Stomach (tissue), 9 donors: ENCODE results near the gene GRIN3A. TPM values are rescaled to one million over a fixed set of nuclear protein-coding genes. Genes with fewer than 3 reads are reported as not detected.

Source experiments
- DNase-seq, 2 donors: peaks; one replicate each; pipeline versions ENCODE4 v3.0.0 to v3.0.0-alpha.2; 2013 to 2019
- H3K27ac ChIP-seq, 5 donors: fragments of 200-600 bp in 4 of 5; sonication (generic) in 4 of 5; one replicate each; pipeline ENCODE4 v1.5.1; 2013 to 2019; ENCODE audit warnings: mild to moderate bottlenecking in 1 of 5, moderate library complexity in 1 of 5
- H3K27me3 ChIP-seq, 3 donors: fragments of 200-600 bp; sonication (generic); one replicate each; pipeline ENCODE4 v1.5.1; 2017 to 2019; ENCODE audit warnings: mixed run types in 1 of 3
- H3K36me3 ChIP-seq, 4 donors: fragments of 200-600 bp; sonication (generic); 1 replicate in 3 of 4; 2 replicates in 1 of 4; pipeline ENCODE4 v1.5.1; 2016 to 2019
- H3K4me1 ChIP-seq, 4 donors: fragments of 200-600 bp; sonication (generic); one replicate each; pipeline ENCODE4 v1.5.1; 2016 to 2019
- H3K4me3 ChIP-seq, 4 donors: fragments of 200-600 bp; sonication (generic) in 3 of 4; one replicate each; pipeline ENCODE4 v1.5.1; 2016 to 2019; ENCODE audit warnings: mild to moderate bottlenecking in 1 of 4
- H3K9me3 ChIP-seq, 4 donors: fragments of 200-600 bp; sonication (generic); one replicate each; pipeline ENCODE4 v1.5.1; 2016 to 2019
- EP300 ChIP-seq: sonication (generic); formaldehyde crosslinking; IDR thresholded peaks from one replicate; pipeline ENCODE4 v1.6.1; 2017; ENCODE audit warnings: antibody characterized with exemption
- POLR2A ChIP-seq, 4 donors: fragments of 450-650 bp; IDR thresholded peaks; one replicate each; pipeline ENCODE4 v1.6.1; 2016; ENCODE audit warnings: antibody characterized with exemption in 4 of 4, control low read depth in 2 of 4, mild to moderate bottlenecking in 1 of 4, moderate library complexity in 1 of 4
- POLR2AphosphoS5 ChIP-seq, 3 donors: sonication (generic); formaldehyde crosslinking; IDR thresholded peaks; one replicate each; pipeline ENCODE4 v1.6.1; 2016; ENCODE audit warnings: antibody characterized with exemption in 3 of 3
- WGBS, 5 donors: extraction: QIAGEN DNeasy Blood & Tissue Kit in 3 of 5; methylation state at CpG; one replicate each; pipeline versions ENCODE4 v1.1.5 to v1.1.7; 2013 to 2018; 5-methylcytosine and 5-hydroxymethylcytosine counted together
- intact Hi-C: fragments of 100-400 bp; cut with DNase I; formaldehyde crosslinking; loops from one replicate; pipeline ENCODE4 v1.15.1; 2023; ENCODE audit warnings: low total_unique reads
- polyA plus RNA-seq, 3 donors: library from polyadenylated mRNA; stranded (reverse); fragments of 200-250 nt; gene quantifications; one replicate each; pipeline ENCODE4 v1.2.3, GENCODE V29; 2013
- total RNA-seq, 5 donors: library from RNA; depleted of rRNA; stranded (reverse); fragments of >200 nt; gene quantifications; one replicate each; pipeline versions ENCODE4 v1.1.0 to v1.2.3, GENCODE V29; 2014 to 2016
- TF ChIP-seq, protein P1 (sequence below), 7 experiments: fragments of 450-650 bp in 4 of 7; fragments of 200-600 bp in 3 of 7; sonication (generic) in 3 of 7; IDR thresholded peaks; one replicate each; pipeline ENCODE4 v1.5.1; 2016 to 2019; ENCODE audit warnings: antibody characterized with exemption in 7 of 7, control low read depth in 2 of 7, mild to moderate bottlenecking in 1 of 7
- donor health status: healthy with polysubstance abuse.
- donor health status: Bipolar disorder and iron deficiency.
- donor health status: healthy.

The GRIN3A gene
- total and polyA plus RNA-seq, 8 donors = 0.18 TPM; not detected in 7

DNA sequence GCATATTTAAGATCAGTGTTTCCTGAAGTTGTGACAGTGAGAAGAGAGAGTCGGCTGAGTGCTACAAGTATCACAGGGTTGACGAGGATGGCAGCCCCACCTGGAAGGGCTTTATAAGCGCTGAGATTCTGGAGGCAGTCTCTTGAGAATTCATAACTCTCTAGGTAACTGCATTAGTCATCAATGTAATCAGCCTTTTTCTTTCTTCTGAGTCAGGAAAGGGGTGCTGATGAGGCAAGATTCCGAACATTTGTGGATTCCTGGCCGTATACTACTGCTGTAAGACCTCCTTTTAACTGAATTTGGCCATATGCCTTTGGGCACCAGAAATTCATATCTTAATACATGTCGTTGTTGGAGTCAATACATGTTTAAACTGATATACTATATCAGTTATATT, 211.4 kb downstream of the GRIN3A start:
- intact Hi-C loops = no loop called here
- no peak for DNase-seq
- WGBS, 5 donors = 66 to 69% (median 69%) methylated on average over 6 of the region's 6 CpGs
- H3K4me1 ChIP-seq = no peaks in the 10 kb centered on the region
- no peaks in the 10 kb centered on the region for H3K36me3 ChIP-seq
- no peak overlapping the region for H3K4me3 ChIP-seq
- H3K27ac ChIP-seq = no peak overlapping the region
- peaks cover 0 to 5% (median 0%) of the 10 kb centered on the region in 3 donors for H3K27me3 ChIP-seq
- TF ChIP-seq POLR2AphosphoS5 (IDR thresholded peaks at IDR 0.05) (no peak), EP300 (no peak), POLR2A (IDR thresholded peaks at IDR 0.05) (no peak)
- TF ChIP-seq, protein P1, sequence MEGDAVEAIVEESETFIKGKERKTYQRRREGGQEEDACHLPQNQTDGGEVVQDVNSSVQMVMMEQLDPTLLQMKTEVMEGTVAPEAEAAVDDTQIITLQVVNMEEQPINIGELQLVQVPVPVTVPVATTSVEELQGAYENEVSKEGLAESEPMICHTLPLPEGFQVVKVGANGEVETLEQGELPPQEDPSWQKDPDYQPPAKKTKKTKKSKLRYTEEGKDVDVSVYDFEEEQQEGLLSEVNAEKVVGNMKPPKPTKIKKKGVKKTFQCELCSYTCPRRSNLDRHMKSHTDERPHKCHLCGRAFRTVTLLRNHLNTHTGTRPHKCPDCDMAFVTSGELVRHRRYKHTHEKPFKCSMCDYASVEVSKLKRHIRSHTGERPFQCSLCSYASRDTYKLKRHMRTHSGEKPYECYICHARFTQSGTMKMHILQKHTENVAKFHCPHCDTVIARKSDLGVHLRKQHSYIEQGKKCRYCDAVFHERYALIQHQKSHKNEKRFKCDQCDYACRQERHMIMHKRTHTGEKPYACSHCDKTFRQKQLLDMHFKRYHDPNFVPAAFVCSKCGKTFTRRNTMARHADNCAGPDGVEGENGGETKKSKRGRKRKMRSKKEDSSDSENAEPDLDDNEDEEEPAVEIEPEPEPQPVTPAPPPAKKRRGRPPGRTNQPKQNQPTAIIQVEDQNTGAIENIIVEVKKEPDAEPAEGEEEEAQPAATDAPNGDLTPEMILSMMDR (IDR thresholded peaks at IDR 0.05) = no peak
- no peaks in the 10 kb centered on the region for H3K9me3 ChIP-seq

DNA sequence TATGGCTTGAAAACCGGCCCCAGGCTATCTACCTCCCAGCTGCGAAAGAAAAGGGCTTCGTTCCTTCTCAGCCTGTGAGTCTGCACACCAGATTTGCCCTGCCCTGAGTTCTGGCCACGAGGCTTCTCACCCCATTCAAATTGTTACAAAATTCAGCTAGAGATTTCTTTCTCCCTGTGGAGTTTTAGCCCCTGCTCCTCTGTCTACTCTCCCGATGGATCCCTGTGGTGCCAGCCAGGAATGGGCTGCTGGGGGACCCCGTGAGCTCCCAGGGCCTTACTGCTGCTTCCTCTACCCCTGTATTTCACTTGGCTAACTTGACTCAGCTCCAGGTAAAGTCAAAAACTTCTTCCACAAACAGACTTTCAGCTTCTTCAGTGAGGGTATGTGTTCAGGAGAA, 214.1 kb downstream of the GRIN3A start:
- DNase-seq = no peak
- H3K4me1 ChIP-seq = no peaks in the 10 kb centered on the region
- H3K27me3 ChIP-seq = peaks cover 0 to 5% (median 0%) of the 10 kb centered on the region in 3 donors
- no peak overlapping the region for H3K27ac ChIP-seq
- no peak for TF ChIP-seq POLR2AphosphoS5 (IDR thresholded peaks at IDR 0.05)
- TF ChIP-seq, protein P1 (IDR thresholded peaks at IDR 0.05) = no peak
- no peak for TF ChIP-seq POLR2A (IDR thresholded peaks at IDR 0.05)
- no peak for TF ChIP-seq EP300
- 77 to 84% (median 80%) methylated on average over 6 of the region's 6 CpGs for WGBS, 5 donors
- H3K36me3 ChIP-seq = no peaks in the 10 kb centered on the region
- H3K4me3 ChIP-seq = no peak overlapping the region
- no peaks in the 10 kb centered on the region for H3K9me3 ChIP-seq
- intact Hi-C loops = no loop called here

Other genes with a start within 250 kb of the GRIN3A start
- 10 to 100 TPM in 3 of 5 donors, 1 to 10 TPM in 2; 8.2 to 30.4 (median 14.8) TPM for gene RNF20, start 204.8 kb downstream of the GRIN3A start, total RNA-seq
- gene RNF20, start 204.8 kb downstream of the GRIN3A start, polyA plus RNA-seq = 10 to 100 TPM in 2 of 3 donors, 1 to 10 TPM in 1; 9.4 to 12.8 (median 12.0) TPM
- gene PPP3R2, start 143.7 kb downstream of the GRIN3A start, total RNA-seq = not detected
- not detected for gene PPP3R2, start 143.7 kb downstream of the GRIN3A start, polyA plus RNA-seq